Measurements from ENCODE around the gene TMEM240. TPM values are rescaled to one million over a fixed set of nuclear protein-coding genes. Genes with fewer than 3 reads are reported as not detected.
"Not testable (repeated sequence)": the region's sequence is repeated elsewhere in the genome, so short reads cannot be mapped to it uniquely, and the experiment has no call there.

TMEM240 gene
- total and polyA plus RNA-seq, 8 donors, result 2.6 to 6.9 (median 4.3) TPM

DNA sequence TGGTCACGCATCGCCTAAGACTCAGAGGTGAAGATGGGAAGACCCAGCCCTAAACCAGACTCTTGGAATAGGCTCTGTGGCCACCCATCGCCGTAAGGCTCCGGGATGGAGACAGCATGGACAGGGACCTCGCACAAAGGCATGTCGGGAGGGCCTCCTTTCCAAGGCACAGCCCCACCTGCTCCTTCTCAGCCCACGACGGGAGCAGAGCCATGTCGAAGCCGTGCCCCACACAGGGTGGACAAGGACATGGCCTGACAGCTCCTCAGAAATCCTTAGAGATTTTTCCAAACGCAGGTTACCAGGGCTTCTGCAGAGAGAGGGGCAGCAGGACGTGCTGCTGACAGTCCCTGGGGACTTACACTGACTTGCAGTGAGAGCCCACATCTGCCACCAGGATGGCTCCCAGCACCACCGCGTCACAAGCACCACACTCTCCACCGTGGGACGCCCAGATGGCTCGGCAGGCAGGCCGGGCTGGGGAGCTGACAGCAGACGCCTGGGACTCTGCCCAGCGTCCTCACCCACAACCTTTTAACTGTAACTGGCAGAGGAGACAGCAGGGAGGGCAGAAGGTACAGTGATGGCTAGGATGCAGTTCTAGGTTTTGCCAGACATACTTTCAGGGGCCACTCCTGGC is 22.3 kb upstream of the TMEM240 start:
- Histone ChIP-seq H3K36me3 (peaks cover 7 to 73% of the 10 kb centered on the region in 2 donors), H3K4me3 (no peak overlapping the region), H3K27ac (peak overlapping the region; percentile 19 to 45), H3K4me1 (peaks cover 0 to 14% of the 10 kb centered on the region in 2 donors), H3K9me3 (no peaks in the 10 kb centered on the region), H3K27me3 (no peaks in the 10 kb centered on the region)
- DNase-seq (no peak), ATAC-seq (no peak)
- TF ChIP-seq, protein P1, sequence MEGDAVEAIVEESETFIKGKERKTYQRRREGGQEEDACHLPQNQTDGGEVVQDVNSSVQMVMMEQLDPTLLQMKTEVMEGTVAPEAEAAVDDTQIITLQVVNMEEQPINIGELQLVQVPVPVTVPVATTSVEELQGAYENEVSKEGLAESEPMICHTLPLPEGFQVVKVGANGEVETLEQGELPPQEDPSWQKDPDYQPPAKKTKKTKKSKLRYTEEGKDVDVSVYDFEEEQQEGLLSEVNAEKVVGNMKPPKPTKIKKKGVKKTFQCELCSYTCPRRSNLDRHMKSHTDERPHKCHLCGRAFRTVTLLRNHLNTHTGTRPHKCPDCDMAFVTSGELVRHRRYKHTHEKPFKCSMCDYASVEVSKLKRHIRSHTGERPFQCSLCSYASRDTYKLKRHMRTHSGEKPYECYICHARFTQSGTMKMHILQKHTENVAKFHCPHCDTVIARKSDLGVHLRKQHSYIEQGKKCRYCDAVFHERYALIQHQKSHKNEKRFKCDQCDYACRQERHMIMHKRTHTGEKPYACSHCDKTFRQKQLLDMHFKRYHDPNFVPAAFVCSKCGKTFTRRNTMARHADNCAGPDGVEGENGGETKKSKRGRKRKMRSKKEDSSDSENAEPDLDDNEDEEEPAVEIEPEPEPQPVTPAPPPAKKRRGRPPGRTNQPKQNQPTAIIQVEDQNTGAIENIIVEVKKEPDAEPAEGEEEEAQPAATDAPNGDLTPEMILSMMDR (IDR thresholded peaks at IDR 0.05), result no peak
- intact Hi-C loops (cut with DNase I), result no loop called here

DNA sequence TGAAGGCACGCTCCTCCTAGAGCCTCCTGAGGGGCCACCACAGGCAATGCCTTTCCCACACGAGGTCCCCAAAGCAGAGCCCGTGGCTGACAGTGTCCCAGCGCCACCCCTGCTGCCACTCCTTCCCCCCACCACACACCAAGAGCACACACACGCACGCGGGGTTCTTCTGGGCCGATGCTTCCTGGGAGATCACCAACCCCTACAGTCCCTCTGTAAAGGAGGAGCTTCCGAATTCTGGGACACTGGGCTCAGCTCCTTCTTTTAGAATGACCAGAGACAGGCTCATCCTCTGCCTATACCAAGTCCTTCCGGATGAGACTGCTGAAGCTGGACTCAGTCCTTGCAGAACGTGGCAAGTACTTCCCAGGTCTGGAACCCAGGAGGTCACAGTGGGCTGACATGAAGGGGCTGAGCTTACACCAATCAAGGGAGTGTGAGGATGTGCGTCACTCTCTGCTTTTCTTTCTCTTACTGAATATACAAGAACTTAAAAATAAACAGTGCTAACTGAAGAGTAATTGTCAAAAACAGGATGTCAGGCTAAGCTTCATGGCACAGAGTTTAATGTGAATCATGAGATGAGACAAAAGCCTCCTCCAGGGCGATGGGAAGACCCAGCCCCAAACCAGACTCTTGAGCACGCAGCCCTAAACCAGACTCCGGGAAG is 21.5 kb upstream of the TMEM240 start:
- H3K4me1 ChIP-seq, result peaks cover 0 to 13% of the 10 kb centered on the region in 2 donors
- H3K9me3 ChIP-seq, result no peaks in the 10 kb centered on the region
- intact Hi-C loops (cut with DNase I), result no loop called here
- no peak overlapping the region for H3K4me3 ChIP-seq
- peak overlapping the region; percentile 39 to 45 for H3K27ac ChIP-seq
- H3K36me3 ChIP-seq, result peaks cover 7 to 72% of the 10 kb centered on the region in 2 donors
- H3K27me3 ChIP-seq, result no peaks in the 10 kb centered on the region
- no peak for ATAC-seq
- DNase-seq, result no peak
- TF ChIP-seq, protein P1 (IDR thresholded peaks at IDR 0.05), result no peak

DNA sequence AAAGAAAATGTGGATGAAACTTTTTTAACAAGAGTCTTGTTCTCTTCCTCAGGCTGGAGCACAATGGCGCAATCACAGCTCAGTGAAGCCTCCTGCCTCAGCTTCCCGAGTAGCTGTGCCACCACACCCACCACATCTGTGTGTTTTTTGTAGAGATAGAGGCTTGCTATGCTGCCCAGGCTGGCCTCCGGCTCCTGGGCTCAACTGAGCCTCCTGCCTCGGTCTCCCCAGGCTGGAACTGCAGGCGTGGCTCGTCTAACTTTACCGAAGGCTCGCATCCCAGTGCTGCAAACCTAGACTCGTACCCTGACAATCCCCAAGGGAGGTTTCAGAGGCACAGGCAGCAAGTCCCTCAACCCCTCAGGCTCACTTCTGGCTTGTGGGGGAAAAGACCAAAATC is 19.8 kb upstream of the TMEM240 start:
- Histone ChIP-seq H3K27me3 (no peaks in the 10 kb centered on the region), H3K27ac (no peak overlapping the region), H3K36me3 (peaks cover 7 to 62% of the 10 kb centered on the region in 2 donors), H3K4me3 (no peak overlapping the region), H3K4me1 (peaks cover 0 to 6% of the 10 kb centered on the region in 2 donors), H3K9me3 (no peaks in the 10 kb centered on the region)
- TF ChIP-seq, protein P1 (IDR thresholded peaks at IDR 0.05), result no peak
- DNase-seq (no peak), ATAC-seq (no peak)
- intact Hi-C loops (cut with DNase I), result no loop called here

DNA sequence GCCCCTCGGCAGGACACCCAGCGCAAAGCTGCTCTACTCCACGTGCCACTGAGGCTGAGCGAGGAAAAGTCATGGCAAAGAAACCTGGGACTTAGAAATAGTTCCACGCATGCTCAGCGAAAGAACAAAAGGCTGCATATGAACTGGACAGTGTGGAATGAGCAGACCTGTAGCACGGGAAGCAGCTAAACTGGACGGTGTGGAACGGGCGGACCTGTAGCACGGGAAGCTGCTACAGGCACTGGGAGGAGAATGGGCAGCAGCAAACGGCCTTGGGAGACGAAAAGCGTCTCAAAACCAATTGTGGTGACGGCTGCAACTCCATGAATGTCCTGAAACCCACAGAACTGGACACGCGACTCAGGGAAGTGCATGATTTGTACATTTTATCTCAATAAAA is 18.6 kb upstream of the TMEM240 start:
- intact Hi-C loops (cut with DNase I), result no loop called here
- DNase-seq (no peak), ATAC-seq (no peak)
- no peaks in the 10 kb centered on the region for H3K27me3 ChIP-seq
- peaks cover 0 to 51% of the 10 kb centered on the region in 2 donors for H3K36me3 ChIP-seq
- no peaks in the 10 kb centered on the region for H3K9me3 ChIP-seq
- H3K27ac ChIP-seq, result no peak overlapping the region
- H3K4me1 ChIP-seq, result peaks cover 0 to 6% of the 10 kb centered on the region in 2 donors
- TF ChIP-seq, protein P1 (IDR thresholded peaks at IDR 0.05), result no peak
- no peak overlapping the region for H3K4me3 ChIP-seq

DNA sequence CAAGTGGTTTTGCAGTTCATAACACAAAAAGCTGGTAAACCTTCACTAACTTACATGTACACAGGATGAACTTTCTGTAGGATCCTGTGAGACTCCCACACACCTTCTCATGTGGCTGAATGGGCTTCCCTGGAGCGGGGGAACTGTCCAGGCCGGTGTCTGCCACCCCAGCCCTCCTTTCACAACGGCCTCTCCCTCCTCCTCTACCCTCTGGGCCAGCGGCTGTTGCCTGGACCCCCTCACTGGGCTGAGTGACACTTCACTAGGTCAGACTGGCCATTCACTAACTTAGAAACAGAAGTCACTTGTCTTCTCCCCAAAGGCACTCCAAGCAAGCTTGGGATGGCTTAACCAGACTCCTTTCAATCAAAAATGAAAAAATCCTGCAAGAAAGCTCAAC is 18.2 kb upstream of the TMEM240 start:
- intact Hi-C loops (cut with DNase I), result no loop called here
- Histone ChIP-seq H3K4me1 (peaks cover 0 to 6% of the 10 kb centered on the region in 2 donors), H3K27ac (no peak overlapping the region), H3K9me3 (no peaks in the 10 kb centered on the region), H3K27me3 (no peaks in the 10 kb centered on the region), H3K4me3 (no peak overlapping the region), H3K36me3 (peaks cover 0 to 46% of the 10 kb centered on the region in 2 donors)
- no peak for DNase-seq
- ATAC-seq, result no peak
- TF ChIP-seq, protein P1 (IDR thresholded peaks at IDR 0.05), result no peak

DNA sequence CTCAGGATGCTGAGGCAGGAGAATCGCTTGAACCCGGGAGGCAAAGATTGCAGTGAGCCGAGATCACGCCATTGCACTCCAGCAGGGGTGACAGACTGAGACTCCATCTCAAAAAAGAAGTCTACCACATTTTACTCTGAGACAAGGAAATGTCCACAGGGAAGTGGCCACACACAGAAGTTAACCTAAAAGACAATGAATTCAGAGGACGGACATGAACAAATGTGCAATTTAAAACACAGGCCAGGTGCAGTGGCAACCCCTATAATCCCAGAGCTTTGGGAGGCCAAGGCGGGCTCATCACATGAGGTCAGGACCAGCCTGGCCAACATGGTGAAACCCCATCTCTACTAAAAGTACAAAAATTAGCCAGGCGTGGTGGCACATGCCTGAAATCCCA is 17.3 kb upstream of the TMEM240 start:
- ATAC-seq; H3K27me3 ChIP-seq; H3K4me3 ChIP-seq; H3K27ac ChIP-seq; H3K9me3 ChIP-seq; intact Hi-C loops (cut with DNase I); DNase-seq; H3K4me1 ChIP-seq: not testable (repeated sequence)
- H3K36me3 ChIP-seq, result peaks cover 0 to 37% of the 10 kb centered on the region in 2 donors

DNA sequence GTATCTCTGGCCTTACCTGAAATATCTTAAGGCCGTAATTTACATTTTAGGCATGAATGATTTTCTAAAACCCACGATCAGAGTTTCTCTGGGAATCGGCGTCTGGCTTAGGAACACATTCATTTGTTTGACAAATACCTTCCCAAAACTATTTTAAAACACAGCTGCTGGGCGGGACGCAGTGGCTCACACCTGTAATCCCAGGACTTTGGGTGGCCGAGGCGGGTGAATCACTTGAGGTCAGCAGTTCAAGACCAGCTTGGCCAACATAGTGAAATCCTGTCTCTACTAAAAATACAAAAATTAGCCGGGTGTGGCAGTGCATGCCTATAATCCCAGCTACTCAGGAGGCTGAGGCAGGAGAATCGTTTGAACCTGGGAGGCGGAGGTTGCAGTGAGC is 16.5 kb upstream of the TMEM240 start:
- H3K9me3 ChIP-seq; H3K4me3 ChIP-seq; H3K4me1 ChIP-seq; H3K27me3 ChIP-seq; DNase-seq; H3K27ac ChIP-seq; intact Hi-C loops (cut with DNase I); ATAC-seq: not testable (repeated sequence)
- H3K36me3 ChIP-seq, result peaks cover 0 to 33% of the 10 kb centered on the region in 2 donors

All from left lung (tissue), 10 donors.